ENCODE measurements around the gene MRPS25. TPM values are rescaled to one million over a fixed set of nuclear protein-coding genes. Genes with fewer than 3 reads are reported as not detected.

MRPS25 gene
- total and polyA plus RNA-seq, 11 donors = 80.9 to 173 (median 95.2) TPM

GRCh38 chr3:15038306-15038705 lies 26.8 kb downstream of the MRPS25 start:
- intact Hi-C loops (cut with DNase I) = no loop called here
- no peak overlapping the region for H3K27ac ChIP-seq
- no peak for ATAC-seq
- no peaks in the 10 kb centered on the region for H3K27me3 ChIP-seq
- 88 to 93% (median 90%) methylated on average over 6 of the region's 6 CpGs for WGBS, 4 donors
- peaks cover 0 to 100% (median 99%) of the 10 kb centered on the region in 9 donors for H3K36me3 ChIP-seq
- no peaks in the 10 kb centered on the region for H3K9me3 ChIP-seq
- H3K4me1 ChIP-seq = peaks cover 0 to 34% (median 9%) of the 10 kb centered on the region in 12 donors
- DNase-seq = no peak
- H3K4me3 ChIP-seq = no peak overlapping the region
- TF ChIP-seq CTCF (IDR thresholded peaks at IDR 0.05) (no peak), POLR2A (IDR thresholded peaks at IDR 0.05) (no peak)

GRCh38 chr3:15033103-15033502 lies 32.0 kb downstream of the MRPS25 start:
- no peak for DNase-seq
- no peak for ATAC-seq

GRCh38 chr3:15032650-15033049 lies 32.5 kb downstream of the MRPS25 start:
- WGBS, 4 donors = 78 to 91% (median 90%) methylated on average over 2 of the region's 2 CpGs
- DNase-seq (no peak), ATAC-seq (no peak)
- Histone ChIP-seq H3K27ac (no peak overlapping the region), H3K36me3 (peaks cover 0 to 100% (median 99%) of the 10 kb centered on the region in 9 donors), H3K27me3 (no peaks in the 10 kb centered on the region), H3K9me3 (no peaks in the 10 kb centered on the region), H3K4me3 (no peak overlapping the region), H3K4me1 (no peaks in the 10 kb centered on the region)
- TF ChIP-seq POLR2A (IDR thresholded peaks at IDR 0.05) = no peak
- no peak for TF ChIP-seq CTCF (IDR thresholded peaks at IDR 0.05)
- intact Hi-C loops (cut with DNase I) = no loop called here

More at GRCh38 chr3:15033103-15033502, 32.0 kb downstream of the MRPS25 start:
- H3K27me3 ChIP-seq = no peaks in the 10 kb centered on the region
- H3K36me3 ChIP-seq = peaks cover 0 to 100% (median 100%) of the 10 kb centered on the region in 9 donors
- TF ChIP-seq POLR2A (IDR thresholded peaks at IDR 0.05) = no peak
- no peak for TF ChIP-seq CTCF (IDR thresholded peaks at IDR 0.05)
- intact Hi-C loops (cut with DNase I) = no loop called here
- no peak overlapping the region for H3K4me3 ChIP-seq
- WGBS, 4 donors = 78 to 96% (median 93%) methylated on average over 3 of the region's 3 CpGs
- no peaks in the 10 kb centered on the region for H3K4me1 ChIP-seq
- no peaks in the 10 kb centered on the region for H3K9me3 ChIP-seq
- H3K27ac ChIP-seq = no peak overlapping the region

GRCh38 chr3:15029625-15030024 lies 35.5 kb downstream of the MRPS25 start:
- peaks cover 0 to 100% (median 99%) of the 10 kb centered on the region in 9 donors for H3K36me3 ChIP-seq
- no peak for ATAC-seq

More at GRCh38 chr3:15029625-15030024, 35.5 kb downstream of the MRPS25 start:
- Histone ChIP-seq H3K27me3 (no peaks in the 10 kb centered on the region), H3K4me3 (no peak overlapping the region), H3K27ac (no peak overlapping the region), H3K9me3 (no peaks in the 10 kb centered on the region), H3K4me1 (no peaks in the 10 kb centered on the region)
- no peak for DNase-seq
- TF ChIP-seq CTCF (IDR thresholded peaks at IDR 0.05) (no peak), POLR2A (IDR thresholded peaks at IDR 0.05) (no peak)
- intact Hi-C loops (cut with DNase I) = no loop called here
